Raji (cell line): ENCODE data around the gene DGKA.
A peak's percentile ranks its signal among the peaks of the same experiment; 100 is the strongest.

Experiments used
- POLR2A ChIP-seq: IDR thresholded peaks from 2 replicates; pipeline ENCODE4 v1.6.1; 2011; ENCODE audit warnings: low read depth, low read length, control low read depth; ENCODE audit not compliant: insufficient read depth

Gene DGKA

DNA sequence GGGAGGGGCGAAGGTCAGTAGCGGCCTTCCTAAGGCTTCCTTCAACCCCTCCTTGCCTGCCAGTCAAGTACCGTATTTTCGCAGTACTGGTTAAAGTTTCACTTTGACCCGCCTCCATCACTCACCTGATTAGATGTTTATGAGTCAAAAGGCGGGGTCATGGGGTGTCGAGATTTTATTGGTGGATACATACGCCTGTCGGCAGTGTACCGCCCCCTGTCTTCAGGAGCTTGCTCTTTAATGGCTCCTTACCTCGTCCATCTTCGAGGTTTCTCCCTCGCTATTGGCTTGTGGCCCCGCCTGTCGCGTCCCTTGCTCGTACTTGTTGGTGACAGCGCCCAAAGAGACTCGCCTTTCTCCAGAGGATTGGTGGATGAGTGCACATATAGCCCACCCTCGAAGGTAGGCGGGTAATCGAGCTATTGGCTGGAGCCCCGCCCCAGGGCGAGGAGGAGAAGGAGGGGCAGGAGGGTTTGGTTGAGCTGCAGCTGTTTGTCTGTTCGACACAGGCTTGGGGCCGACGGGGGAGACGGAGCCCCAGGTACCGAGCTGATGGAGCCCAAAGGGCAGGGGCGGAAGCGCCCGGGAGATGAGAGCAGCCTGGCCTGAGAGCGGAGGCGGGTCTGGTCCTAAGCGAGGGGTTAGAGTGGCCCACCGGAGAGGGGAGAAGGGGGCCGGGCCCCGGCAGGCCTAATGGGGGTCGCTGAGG lies 42.8 kb downstream of the DGKA start, which contains the start of gene RAB5B:
TSS of gene RAB5B (plus strand) at position 480 of the 709 bp plus-strand sequence. CDS start 12,883 bp downstream, outside the sequence.
- peak; percentile 87 for TF ChIP-seq POLR2A

DNA sequence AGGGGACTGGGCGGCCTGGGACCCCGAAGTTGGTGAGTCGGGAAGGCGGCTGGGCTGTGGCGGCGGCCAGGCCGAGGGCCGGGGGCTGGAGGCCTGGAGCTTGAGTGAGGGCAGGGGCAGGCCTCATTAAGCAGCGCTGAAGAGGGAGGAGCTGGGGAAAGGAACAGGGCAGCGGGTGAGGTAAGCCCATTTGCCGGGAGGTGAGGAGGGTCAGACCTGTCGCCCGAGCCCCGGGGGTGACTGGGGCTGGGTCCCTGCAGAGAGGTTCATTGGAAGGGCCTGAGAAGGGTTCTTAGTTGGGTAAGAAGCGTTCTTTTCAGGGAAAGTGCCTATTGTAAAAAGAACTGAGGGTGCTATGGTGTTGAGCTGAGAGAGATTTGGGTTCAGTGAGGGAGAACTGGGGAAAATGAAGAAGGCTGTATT lies 43.4 kb downstream of the DGKA start:
- TF ChIP-seq POLR2A, result no peak

DNA sequence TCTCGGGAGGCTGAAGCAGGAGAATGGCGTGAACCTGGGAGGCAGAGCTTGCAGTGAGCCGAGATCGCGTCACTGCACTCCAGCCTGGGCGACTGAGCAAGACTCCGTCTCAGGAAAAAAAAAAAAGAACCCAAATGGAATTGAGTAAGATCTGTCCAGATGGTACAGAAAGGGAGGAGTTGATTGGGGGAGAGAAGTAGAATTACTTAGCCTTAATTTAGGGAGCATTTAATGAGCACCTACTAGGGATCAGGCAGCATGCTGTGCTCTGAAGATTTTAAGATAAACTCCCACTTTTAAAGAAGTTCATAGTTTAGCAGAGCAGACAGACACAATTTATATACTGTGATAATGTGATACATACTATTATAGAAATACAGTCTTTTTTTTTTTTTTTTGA lies 47.4 kb downstream of the DGKA start:
- no peak for TF ChIP-seq POLR2A

DNA sequence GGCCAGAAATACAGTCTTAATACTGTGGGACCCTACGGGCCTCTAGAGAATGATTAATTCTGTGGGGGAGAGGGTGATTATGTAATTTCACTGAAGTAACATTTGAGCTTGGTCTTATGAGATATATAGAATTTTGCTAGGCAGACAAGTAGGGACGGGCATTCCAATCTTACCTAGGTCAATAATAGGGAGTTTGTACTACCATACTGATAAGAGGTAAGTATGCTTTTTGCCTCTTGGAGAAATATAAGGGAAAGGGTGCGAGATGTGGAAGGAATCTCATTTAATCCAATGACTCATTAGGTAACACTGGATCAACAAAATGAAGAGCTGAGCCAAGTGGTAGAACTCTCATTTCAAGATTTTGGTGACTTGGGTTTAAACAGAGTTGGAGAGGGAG lies 48.1 kb downstream of the DGKA start:
- no peak for TF ChIP-seq POLR2A

DNA sequence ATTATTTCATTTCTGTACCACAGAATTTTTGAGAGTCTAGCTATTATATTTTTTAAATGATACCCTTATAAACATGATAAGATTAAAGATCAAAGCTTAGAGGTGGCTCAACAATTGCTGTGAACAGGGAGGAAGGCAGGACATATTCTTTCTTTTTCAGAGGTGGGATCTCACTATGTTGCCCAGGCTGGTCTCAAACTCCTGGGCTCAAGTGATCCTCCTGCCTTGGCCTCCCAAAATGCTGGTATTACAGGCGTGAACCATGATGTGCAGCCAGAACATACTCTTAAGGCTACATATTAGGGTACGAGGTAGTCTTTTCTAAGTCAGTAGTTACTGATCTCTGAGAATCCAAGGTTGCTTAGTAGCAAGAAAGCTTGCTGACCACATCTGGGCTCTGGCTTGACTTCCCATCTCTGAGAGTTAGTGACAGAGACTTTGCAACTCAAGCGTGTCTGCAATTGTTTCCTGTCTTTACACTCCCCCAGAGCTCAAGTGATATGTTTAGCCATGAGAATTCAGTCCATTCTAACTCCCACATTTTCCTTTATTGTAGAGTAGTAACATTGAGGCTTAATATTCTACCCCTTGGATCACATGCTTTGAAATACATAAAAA lies 51.5 kb downstream of the DGKA start:
- TF ChIP-seq POLR2A, result no peak

DNA sequence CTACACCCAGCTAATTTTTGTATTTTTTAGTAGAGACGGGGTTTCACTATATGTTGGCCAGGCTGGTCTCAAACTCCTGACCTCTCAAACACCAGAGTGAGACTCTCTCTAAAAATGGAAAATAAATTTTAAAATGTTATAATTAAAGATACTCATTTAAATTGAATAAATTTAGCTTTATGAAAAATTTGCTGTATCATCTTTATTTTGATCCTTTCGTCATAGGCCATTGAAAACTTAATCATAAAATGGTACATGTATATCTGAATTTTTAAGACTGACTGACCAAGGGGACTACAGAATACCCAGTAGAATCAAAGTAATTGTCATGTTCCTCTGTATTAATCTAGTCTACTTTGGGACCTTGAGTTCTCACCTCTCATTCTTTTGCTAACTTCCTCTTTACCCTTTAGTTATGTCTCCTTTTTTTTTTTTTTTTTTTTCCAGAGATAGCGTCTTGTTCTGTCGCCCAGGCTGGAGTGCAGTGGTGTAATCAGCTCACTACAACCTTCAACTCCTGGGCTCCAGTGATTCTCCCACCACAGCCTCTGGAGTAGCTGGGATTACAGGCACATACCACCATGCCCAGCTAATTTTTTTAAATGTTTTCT lies 52.4 kb downstream of the DGKA start:
- no peak for TF ChIP-seq POLR2A

DNA sequence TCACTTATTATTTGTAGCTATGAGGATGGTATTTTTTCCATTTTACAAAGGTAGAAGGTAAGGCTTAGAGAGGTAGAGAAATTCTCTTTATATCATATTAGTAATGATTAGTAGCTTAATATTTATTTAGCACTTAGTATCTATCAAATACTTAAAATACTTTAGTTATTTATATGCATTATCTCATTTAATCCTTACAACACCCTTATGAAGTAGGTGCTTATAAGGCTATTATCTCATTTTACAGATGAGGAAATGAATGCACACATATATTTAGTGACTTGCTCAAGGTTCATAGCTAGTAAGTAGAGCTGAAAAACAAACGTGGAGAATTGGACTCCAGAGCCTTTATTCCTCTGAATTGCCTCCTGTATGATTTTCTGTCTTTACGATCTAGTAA lies 53.9 kb downstream of the DGKA start:
- TF ChIP-seq POLR2A, result no peak

DNA sequence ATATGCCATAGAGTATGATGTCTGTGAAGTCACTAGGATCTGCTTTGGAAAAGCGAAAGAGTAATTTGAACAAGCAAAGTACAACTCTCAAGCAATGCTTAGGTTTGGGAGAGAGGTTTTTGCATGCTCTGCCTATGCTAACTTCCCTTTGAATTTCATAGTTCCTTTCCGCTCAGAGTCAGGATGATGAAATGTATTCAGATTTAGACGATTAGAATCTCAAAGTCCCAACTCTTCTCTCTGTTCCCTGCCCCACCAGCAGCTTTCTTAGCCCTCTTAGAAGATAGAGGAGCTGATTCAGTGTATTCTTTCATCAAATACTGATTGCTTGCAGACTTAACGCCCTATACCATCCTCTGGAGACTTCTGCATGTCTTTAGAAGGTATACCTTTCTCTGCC lies 54.4 kb downstream of the DGKA start:
- TF ChIP-seq POLR2A, result no peak

DNA sequence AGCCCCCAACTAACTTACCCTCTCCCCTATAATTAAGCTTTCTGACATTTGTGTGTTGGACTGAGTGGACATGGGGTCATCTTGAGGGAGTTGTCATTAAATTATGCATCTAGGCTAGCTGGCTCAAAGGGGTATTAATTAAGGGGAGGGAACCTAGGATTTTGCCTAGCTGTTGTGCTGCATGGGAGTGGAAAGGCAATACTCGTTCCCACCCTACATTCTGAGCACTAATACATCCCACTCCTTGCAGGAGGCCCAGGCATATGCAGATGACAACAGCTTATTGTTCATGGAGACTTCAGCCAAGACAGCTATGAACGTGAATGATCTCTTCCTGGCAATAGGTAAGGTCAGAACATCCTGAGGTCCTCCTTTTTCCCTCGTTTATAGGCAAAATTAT lies 60.1 kb downstream of the DGKA start:
- no peak for TF ChIP-seq POLR2A

DNA sequence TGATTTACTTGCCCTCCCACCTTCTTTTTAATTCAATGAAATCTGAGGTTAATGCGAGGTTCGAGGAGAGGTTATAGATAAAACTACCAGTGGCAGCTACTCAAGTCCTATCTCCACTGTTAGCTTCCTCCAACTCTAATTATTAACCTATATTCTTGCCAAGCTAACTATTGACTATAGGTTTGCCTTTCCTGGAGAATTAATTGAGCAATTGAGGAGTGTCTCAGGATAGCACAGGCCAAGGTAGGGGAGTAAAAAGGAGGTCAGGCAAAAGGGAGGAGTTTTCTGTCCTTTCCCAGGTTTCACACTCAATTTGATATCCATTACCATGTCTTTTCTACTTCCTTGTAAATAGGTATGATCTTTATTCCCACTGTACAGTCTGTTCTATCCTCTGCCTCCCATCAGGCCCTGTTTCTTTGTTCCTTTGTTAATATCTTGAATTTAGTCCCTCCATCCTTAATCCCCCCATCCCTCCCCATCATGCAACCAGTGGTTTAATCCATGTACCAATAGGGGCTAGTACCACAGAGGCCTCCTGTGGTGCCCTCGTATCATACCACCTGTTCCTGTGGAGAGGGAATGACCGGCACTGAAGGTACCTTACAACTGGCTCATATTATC lies 62.4 kb downstream of the DGKA start:
- no peak for TF ChIP-seq POLR2A

DNA sequence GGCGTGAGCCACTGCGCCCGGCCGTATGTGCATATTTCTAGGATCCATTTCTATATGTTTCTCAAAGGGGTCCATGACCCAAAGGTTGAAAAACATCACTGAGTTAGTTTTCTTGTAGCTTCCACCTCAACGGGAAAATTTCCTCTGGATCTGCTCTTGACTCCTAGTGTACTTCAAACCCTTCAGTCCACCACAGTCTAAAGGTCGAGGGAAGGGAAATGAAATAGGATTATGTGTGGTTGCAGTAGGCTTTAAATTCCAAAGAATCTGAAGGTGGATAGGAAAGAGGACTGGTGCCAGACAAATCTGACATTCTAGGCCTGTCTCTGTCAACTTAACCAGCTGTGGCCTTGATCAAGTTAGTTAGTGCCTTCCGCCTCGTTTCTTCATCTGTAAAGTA lies 64.4 kb downstream of the DGKA start:
- no peak for TF ChIP-seq POLR2A

DNA sequence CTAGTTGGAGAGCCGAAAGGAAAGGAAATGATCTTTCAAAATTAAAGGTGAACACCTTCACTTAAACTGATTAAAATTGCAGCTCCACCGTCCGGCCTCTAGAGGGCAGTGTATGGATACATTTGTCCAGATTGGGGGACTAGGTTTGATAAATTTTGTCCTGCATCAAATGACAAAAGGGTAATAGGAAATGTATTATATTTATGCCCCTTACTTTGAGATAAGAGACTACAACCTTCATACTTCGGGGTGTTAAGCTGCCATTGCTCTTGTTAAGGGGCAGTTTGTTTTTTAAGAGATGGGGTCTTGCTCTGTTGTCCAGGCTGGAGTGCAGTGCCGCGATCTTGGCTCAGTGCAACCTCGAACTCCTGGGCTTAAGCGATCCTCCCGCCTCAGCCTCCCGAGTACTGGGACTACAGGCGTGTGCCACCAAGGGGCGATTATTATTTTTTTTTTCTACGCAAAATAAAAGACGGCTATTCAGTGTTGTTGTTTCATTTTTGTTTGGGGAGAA lies 65.3 kb downstream of the DGKA start:
- TF ChIP-seq POLR2A, result no peak

DNA sequence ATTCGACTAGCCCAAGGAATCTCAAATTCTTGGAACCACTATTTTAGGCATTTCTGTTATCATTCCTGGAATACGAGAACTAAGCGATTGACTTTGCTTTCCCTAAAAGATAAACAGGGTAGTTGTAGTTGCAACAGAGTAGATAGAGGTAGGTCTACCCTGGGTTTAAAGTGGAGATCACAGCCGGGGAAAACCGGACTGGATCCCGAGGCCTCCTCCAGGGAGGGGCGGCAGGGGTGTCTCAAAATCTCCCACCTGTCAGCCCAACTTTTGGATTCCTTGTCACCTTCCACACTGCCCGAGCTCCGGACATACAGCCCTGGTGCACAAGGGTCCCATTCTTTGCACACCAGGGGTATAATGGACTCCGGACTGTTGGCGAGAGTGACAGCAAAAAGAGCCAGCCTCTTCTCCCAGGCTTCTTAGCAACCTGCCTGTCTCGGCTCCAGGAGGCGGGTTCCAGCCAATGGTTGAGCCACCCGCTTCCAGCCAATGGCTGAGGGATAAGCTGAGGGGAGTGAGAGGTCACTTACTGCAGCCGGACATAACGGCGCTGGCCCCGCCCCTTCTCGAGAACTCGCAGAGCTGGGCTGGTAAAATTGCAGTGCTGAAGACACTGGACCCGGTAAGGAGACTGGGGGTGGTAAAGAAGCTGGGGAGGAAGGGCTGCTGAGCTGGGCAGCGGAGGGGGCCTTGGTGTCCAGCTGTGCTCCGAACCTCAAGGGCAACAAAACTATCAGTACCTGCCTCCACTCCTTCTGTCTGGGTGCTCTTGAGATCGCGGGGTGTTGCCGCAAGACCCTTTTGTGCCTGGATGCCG lies 66.0 kb downstream of the DGKA start, which contains the start of gene SUOX:
TSS of gene SUOX (plus strand) at position 562 of the 820 bp plus-strand sequence. CDS start 4,946 bp downstream, outside the sequence.
- no peak for TF ChIP-seq POLR2A

DNA sequence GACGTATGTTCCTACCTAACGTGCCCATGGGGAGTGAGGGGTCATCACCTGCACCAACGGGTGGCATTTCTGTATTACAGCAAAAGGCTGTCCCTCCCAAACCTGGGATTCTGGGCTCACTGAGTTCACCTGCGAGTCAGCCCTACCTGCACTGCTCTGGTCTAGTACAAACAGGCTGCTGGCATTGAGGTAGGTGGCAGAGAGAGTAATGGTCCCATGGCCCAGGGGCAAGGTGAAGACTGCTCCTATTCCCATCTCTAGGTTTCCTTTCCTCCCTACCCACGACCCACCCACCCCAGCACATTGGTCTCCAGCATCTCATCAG lies 66.5 kb downstream of the DGKA start:
- TF ChIP-seq POLR2A, result no peak

DNA sequence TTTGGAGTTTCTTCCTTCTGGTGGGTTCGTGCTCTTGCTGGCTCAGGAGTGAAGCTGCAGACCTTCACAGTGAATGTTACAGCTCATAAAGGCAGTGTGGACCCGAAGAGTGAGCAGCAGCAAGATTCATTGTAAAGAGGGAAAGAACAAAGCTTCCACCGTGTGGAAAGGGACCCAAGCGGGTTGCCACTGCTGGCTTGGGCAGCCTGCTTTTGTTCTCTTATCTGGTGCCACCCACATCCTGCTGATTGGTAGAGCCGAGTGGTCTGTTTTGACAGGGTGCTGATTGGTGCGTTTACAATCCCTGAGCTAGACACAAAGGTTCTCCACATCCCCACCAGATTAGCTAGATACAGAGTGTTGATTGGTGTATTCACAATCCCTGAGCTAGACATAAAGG lies 68.6 kb downstream of the DGKA start:
- peak; percentile 33; the same call in 1 of the 2 replicates for TF ChIP-seq POLR2A
